Neural progenitor cell (in vitro differentiated cells): ENCODE results near the gene FHOD1. TPM values are rescaled to one million over a fixed set of nuclear protein-coding genes. Genes with fewer than 3 reads are reported as not detected.

Experiments
- DNase-seq: peaks from one replicate; pipeline ENCODE4 v3.0.0-alpha.2; 2016; ENCODE audit warnings: low spot score
- H2AFZ ChIP-seq: fragments of 200-600 bp; sonication (generic); replicated peaks from 2 replicates; pipeline ENCODE4 v1.6.1; 2016; ENCODE audit warnings: antibody characterized with exemption
- H3F3A ChIP-seq: fragments of 200-600 bp; sonication (generic); 2 replicates; pipeline ENCODE4 v1.6.1; 2016; ENCODE audit warnings: antibody characterized with exemption, low read depth
- H3K27ac ChIP-seq: fragments of 200-600 bp; sonication (generic); 2 replicates; pipeline ENCODE4 v1.5.1; 2016; ENCODE audit warnings: mild to moderate bottlenecking
- H3K27me3 ChIP-seq: fragments of 200-600 bp; sonication (generic); 2 replicates; pipeline ENCODE4 v1.6.1; 2016; ENCODE audit warnings: mild to moderate bottlenecking, moderate library complexity
- H3K36me3 ChIP-seq: fragments of 200-600 bp; sonication (generic); 2 replicates; pipeline ENCODE4 v1.5.1; 2016
- H3K4me1 ChIP-seq: fragments of 200-600 bp; sonication (generic); 2 replicates; pipeline ENCODE4 v1.6.1; 2016; ENCODE audit warnings: mixed run types
- H3K4me2 ChIP-seq: fragments of 200-600 bp; sonication (generic); 2 replicates; pipeline ENCODE4 v1.6.1; 2016
- H3K4me3 ChIP-seq: fragments of 200-600 bp; sonication (generic); 2 replicates; pipeline ENCODE4 v1.5.1; 2016
- H3K79me2 ChIP-seq: fragments of 200-600 bp; sonication (generic); 2 replicates; pipeline ENCODE4 v1.6.1; 2016; ENCODE audit warnings: low read depth
- H3K9ac ChIP-seq: fragments of 200-600 bp; sonication (generic); 2 replicates; pipeline ENCODE4 v1.6.1; 2016
- H3K9me3 ChIP-seq: fragments of 200-600 bp; sonication (generic); 2 replicates; pipeline ENCODE4 v1.5.1; 2016; ENCODE audit warnings: low read depth
- H4K20me1 ChIP-seq: fragments of 200-600 bp; sonication (generic); 2 replicates; pipeline ENCODE4 v1.6.1; 2016; ENCODE audit warnings: low read depth
- H3K27ac Mint-ChIP-seq: 3 replicates; pipeline ENCODE4 v1.8.0; 2021; ENCODE audit warnings: mixed read lengths
- H3K27me3 Mint-ChIP-seq: 2 replicates; pipeline ENCODE4 v1.8.0; 2022; ENCODE audit warnings: low read depth, mild to moderate bottlenecking, inconsistent platforms, moderate library complexity, mixed read lengths; ENCODE audit not compliant: insufficient read depth
- H3K36me3 Mint-ChIP-seq: 3 replicates; pipeline ENCODE4 v1.8.0; 2021; ENCODE audit warnings: mixed read lengths
- H3K4me1 Mint-ChIP-seq: 3 replicates; pipeline ENCODE4 v1.8.0; 2021; ENCODE audit warnings: mixed read lengths
- H3K4me3 Mint-ChIP-seq: 3 replicates; pipeline ENCODE4 v1.8.0; 2021; ENCODE audit warnings: mild to moderate bottlenecking, moderate library complexity, mixed read lengths
- H3K9me3 Mint-ChIP-seq: 3 replicates; pipeline ENCODE4 v1.8.0; 2020; ENCODE audit warnings: mixed read lengths
- EZH2 ChIP-seq: fragments of 200-600 bp; sonication (generic); IDR thresholded peaks from 2 replicates; pipeline ENCODE4 v1.6.1; 2017; ENCODE audit warnings: antibody characterized with exemption, mild to moderate bottlenecking, moderate library complexity
- EZH2phosphoT487 ChIP-seq: fragments of 200-600 bp; sonication (generic); IDR thresholded peaks from 2 replicates; pipeline ENCODE4 v1.6.1; 2017; ENCODE audit warnings: antibody characterized with exemption
- total RNA-seq: library from RNA; depleted of rRNA; stranded (reverse); fragments of >200 nt; gene quantifications from 2 replicates; pipeline ENCODE4 v1.2.3, GENCODE V29; 2015; ENCODE audit warnings: low replicate concordance
- TF ChIP-seq, protein P1 (sequence below): fragments of 200-600 bp; sonication (generic); IDR thresholded peaks from 2 replicates; pipeline ENCODE4 v1.5.1; 2017; ENCODE audit warnings: antibody characterized with exemption, mild to moderate bottlenecking

FHOD1 gene
- total RNA-seq, 1 donor from 2014 or later, result 5.5 TPM

DNA sequence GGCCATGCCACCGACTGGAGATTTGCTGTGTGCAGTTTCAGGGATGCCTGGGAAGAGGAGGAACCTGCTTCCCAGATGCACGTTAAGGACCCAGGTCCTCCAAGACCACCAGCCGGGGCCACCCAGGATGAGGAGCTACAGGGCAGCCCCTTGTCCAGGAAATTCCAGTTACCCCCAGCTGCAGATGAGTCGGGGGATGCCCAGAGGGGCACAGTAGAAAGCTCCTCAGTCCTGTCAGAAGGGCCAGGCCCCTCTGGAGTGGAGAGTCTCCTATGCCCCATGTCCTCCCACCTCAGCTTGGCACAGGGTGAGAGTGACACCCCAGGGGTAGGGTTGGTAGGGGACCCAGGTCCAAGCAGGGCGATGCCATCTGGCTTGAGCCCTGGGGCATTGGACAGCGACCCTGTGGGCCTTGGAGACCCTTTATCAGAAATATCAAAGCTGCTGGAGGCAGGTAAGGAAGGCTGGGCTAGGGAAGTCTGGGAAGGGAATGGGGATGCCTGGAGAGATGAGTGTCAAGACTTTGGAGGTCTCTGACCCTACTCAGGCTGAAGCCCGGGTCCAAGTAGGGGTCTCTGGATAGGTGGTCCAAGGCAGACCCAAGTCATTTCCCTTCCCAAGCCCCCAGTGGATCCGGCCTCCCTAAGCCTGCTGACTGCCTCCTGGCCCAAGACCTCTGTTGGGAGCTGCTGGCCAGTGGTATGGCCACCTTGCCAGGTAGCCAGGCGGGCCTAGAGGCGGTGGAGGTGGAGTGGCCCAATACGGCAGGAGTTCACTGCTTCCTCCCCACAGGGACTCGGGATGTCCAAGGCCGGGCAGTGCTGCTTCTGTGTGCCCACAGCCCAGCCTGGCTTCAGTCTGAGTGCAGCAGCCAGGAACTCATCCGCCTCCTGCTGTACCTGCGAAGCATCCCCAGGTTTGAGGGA, 33.1 kb upstream of the FHOD1 start:
- Mint-ChIP-seq H3K36me3 (no peaks in the 10 kb centered on the region), H3K27ac (no peak overlapping the region), H3K27me3 (peaks cover 24% of the 10 kb centered on the region), H3K4me3 (no peak overlapping the region), H3K4me1 (no peaks in the 10 kb centered on the region), H3K9me3 (no peaks in the 10 kb centered on the region)
- DNase-seq, result no peak
- H3F3A ChIP-seq, result no peaks in the 10 kb centered on the region
- H3K79me2 ChIP-seq, result no peaks in the 10 kb centered on the region
- no peak overlapping the region for H3K27ac ChIP-seq
- no peak overlapping the region for H3K4me3 ChIP-seq
- H3K4me2 ChIP-seq, result no peak overlapping the region
- no peak overlapping the region for H3K9ac ChIP-seq
- TF ChIP-seq EZH2phosphoT487, result no peak
- no peak for TF ChIP-seq EZH2
- TF ChIP-seq, protein P1, sequence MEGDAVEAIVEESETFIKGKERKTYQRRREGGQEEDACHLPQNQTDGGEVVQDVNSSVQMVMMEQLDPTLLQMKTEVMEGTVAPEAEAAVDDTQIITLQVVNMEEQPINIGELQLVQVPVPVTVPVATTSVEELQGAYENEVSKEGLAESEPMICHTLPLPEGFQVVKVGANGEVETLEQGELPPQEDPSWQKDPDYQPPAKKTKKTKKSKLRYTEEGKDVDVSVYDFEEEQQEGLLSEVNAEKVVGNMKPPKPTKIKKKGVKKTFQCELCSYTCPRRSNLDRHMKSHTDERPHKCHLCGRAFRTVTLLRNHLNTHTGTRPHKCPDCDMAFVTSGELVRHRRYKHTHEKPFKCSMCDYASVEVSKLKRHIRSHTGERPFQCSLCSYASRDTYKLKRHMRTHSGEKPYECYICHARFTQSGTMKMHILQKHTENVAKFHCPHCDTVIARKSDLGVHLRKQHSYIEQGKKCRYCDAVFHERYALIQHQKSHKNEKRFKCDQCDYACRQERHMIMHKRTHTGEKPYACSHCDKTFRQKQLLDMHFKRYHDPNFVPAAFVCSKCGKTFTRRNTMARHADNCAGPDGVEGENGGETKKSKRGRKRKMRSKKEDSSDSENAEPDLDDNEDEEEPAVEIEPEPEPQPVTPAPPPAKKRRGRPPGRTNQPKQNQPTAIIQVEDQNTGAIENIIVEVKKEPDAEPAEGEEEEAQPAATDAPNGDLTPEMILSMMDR, result no peak
- no peak overlapping the region for H2AFZ ChIP-seq
- no peaks in the 10 kb centered on the region for H3K4me1 ChIP-seq
- no peaks in the 10 kb centered on the region for H3K36me3 ChIP-seq
- no peaks in the 10 kb centered on the region for H3K9me3 ChIP-seq
- peaks cover 23% of the 10 kb centered on the region for H3K27me3 ChIP-seq
- no peaks in the 10 kb centered on the region for H4K20me1 ChIP-seq

GRCh38 chr16:67279296-67280089, 32.2 kb upstream of the FHOD1 start, which contains the start of gene PLEKHG4:
Gene PLEKHG4, plus strand, starts transcription at chr16:67279532. Its CDS starts 513 bp downstream, at chr16:67280045.
- H3K36me3 ChIP-seq, result no peaks in the 10 kb centered on the region
- H3K4me1 ChIP-seq, result no peaks in the 10 kb centered on the region
- Mint-ChIP-seq H3K36me3 (no peaks in the 10 kb centered on the region), H3K27me3 (peaks cover 24% of the 10 kb centered on the region), H3K4me3 (peak within 1 kb of the TSS; percentile 69), H3K27ac (no peak within 1 kb of the TSS), H3K4me1 (no peaks in the 10 kb centered on the region), H3K9me3 (no peaks in the 10 kb centered on the region)
- H3K27ac ChIP-seq, result no peak within 1 kb of the TSS
- H3K27me3 ChIP-seq, result peaks cover 23% of the 10 kb centered on the region
- DNase-seq, result peak; percentile 86
- H3K4me2 ChIP-seq, result peak within 1 kb of the TSS; percentile 83
- no peak within 1 kb of the TSS for H3K9ac ChIP-seq
- peak within 1 kb of the TSS; percentile 54 for H3K4me3 ChIP-seq
- peak within 1 kb of the TSS; percentile 91 for H2AFZ ChIP-seq
- no peak for TF ChIP-seq EZH2phosphoT487
- TF ChIP-seq EZH2, result no peak
- TF ChIP-seq, protein P1, result peak; percentile 65
- H3F3A ChIP-seq, result no peaks in the 10 kb centered on the region
- H4K20me1 ChIP-seq, result no peaks in the 10 kb centered on the region
- no peaks in the 10 kb centered on the region for H3K79me2 ChIP-seq
- H3K9me3 ChIP-seq, result no peaks in the 10 kb centered on the region

- Mint-ChIP-seq H3K27me3 (peaks cover 24% of the 10 kb centered on the region), H3K4me3 (peak overlapping the region; percentile 69), H3K27ac (no peak overlapping the region), H3K9me3 (no peaks in the 10 kb centered on the region), H3K36me3 (no peaks in the 10 kb centered on the region), H3K4me1 (no peaks in the 10 kb centered on the region)
- no peaks in the 10 kb centered on the region for H3K36me3 ChIP-seq
- H3K4me1 ChIP-seq, result no peaks in the 10 kb centered on the region
- no peak overlapping the region for H3K9ac ChIP-seq
- H3F3A ChIP-seq, result no peaks in the 10 kb centered on the region
- H3K27me3 ChIP-seq, result peaks cover 23% of the 10 kb centered on the region
- peak overlapping the region; percentile 91 for H2AFZ ChIP-seq
- H3K79me2 ChIP-seq, result no peaks in the 10 kb centered on the region
- H4K20me1 ChIP-seq, result no peaks in the 10 kb centered on the region
- no peaks in the 10 kb centered on the region for H3K9me3 ChIP-seq
- peak; percentile 28 for DNase-seq
- no peak overlapping the region for H3K27ac ChIP-seq
- TF ChIP-seq EZH2phosphoT487, result no peak
- TF ChIP-seq, protein P1, result peak; percentile 37
- H3K4me3 ChIP-seq, result peak overlapping the region; percentile 54
- H3K4me2 ChIP-seq, result peak overlapping the region; percentile 83
Measured at GRCh38 chr16:67278773-67279295, 31.6 kb upstream of the FHOD1 start.
